ENCODE data around the gene CILP.
"Not testable (repeated sequence)": the region's sequence is repeated elsewhere in the genome, so short reads cannot be mapped to it uniquely, and the experiment has no call there.

Gene CILP

GRCh38 chr15:65210770-65211481 lies at the start of gene CILP:
CILP (minus strand) TSS chr15:65211473; CDS start chr15:65209755, 1,718 bp downstream.
- DNase-seq: no peak

- DNase-seq: no peak
Observed at GRCh38 chr15:65260968-65261367, 49.7 kb upstream of the CILP start.

GRCh38 chr15:65259367-65259797 lies 48.1 kb upstream of the CILP start:
- no peak for DNase-seq

- peak; percentile 24 for DNase-seq
Observed at GRCh38 chr15:65258375-65259262, 47.3 kb upstream of the CILP start.

GRCh38 chr15:65255486-65256140 lies 44.3 kb upstream of the CILP start:
- DNase-seq: no peak

DNA sequence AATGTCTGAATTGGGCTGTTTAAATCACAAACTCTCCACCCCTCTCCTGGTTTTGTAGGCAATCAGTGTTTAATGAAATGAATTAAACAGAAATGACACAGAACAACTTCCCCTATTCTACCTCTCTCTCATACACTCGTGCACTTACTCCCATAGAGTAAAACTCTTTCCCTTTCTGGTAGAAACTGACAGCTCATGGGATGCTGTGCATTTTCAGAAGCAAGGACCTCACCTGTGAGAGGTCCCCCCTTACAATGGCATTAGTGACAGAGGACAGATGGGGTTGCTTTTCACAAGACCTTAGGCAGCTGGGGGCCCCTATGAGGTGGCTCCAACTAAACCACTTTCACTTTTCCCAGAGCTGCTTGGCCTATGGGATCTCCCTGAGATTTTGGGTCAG lies 43.5 kb upstream of the CILP start:
- no peak for DNase-seq

- DNase-seq: no peak
Observed at GRCh38 chr15:65254356-65254755, 43.1 kb upstream of the CILP start.

DNA sequence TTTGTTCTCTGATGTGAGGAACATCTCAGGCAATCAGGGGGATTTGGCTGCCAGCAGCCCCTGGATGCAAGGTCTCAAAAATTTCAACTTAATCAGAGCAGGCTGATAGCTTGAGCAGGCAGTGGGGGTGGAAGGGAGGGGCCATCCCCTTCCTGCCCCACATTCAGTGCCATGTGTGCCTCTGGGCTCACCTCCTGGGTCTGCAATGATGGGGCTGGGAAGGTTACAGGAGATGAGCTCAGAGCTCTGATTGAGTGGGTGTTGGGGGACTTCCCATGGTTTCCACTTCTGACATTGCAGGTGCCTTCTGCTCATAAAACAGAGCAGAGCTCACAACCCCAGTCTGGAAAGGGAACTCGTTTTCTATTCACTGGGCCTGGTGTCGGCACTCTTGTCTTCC lies 38.4 kb upstream of the CILP start:
- no peak for DNase-seq

DNA sequence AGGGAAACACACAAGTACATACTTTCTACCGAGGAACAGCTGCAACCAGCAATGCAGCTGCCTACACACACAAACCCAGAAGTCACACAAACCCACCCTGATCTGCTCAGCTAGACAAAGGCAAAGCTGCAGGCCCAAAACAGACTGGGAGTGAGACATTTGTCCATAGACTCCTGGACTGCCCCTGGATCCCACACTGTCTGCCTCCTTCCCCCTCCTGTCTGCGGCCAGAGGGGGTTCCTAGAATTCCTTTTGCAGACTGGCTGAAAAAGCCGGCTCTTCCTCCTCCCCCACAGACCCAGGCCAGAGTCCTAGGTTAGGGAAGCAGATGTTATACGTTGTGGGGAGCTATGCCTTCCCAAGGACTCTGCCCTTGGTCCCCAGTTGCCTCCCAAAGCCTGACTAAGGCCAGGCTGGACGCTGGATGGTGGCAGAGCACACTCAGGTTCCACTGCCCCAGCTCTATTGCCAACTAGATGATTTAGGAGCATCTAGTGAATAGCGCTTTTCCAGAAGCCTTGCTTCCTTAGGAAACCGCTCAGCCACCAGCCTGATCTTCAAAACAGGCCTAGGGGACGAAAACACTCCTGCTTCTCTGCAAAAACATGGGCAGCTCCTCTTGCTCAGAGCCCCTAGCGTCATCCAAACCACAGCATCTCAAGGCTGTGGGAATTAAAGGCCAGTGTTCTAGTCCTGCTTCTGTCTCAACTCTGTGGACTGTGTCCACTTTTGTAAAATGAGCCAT lies 37.4 kb upstream of the CILP start:
- no peak for DNase-seq

DNA sequence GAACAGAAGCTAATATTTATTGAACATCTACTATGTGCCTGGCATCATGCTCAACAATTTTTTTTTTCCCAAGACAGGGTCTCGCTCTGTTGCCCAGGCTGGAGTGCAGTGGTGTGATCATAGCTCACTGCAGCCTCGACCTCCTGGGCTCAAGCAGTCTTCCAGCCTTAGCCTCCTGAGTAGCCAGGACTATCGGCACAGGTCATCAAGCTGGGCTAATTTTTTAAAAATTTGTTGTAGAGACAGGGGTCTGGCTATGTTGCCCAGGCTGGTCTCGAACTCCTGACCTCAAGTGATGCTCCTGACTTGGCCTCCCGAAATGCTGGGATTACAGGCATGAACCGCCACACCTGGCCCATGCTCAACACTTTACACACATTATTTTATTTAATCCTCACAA lies 35.7 kb upstream of the CILP start:
- no peak for DNase-seq

DNA sequence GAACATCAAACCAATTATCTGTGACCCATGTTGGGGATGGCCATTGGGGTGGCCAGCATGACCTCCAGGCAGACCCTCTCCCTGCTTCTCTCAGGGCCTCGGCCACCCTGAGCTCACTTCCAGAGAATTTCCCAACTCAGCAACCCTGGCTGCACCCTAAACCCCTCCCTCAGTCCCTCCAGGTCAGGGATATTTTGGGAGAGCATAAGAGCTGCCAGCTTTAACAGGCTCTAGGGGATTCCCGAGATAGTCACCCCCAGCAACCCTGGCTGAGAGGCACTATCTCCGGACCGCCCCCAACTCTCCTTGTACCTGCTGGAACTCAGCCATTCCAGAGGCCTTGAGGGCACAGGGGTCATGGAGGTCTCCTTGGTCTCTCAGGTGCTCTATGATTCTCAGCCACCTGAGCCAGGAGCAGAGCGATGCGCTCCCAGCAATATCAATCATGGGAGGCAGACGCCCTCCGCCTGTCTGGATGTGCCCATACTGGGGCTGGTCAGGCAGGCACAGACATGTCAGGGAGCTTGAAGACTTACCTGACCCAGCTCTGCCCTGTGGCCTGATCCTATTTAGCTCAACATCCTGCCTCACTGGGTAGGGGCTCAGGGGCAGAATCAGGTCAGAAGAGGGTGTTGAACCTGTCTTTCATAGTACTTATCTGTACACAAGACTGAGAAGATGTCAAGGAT lies 34.9 kb upstream of the CILP start:
- DNase-seq: no peak

DNA sequence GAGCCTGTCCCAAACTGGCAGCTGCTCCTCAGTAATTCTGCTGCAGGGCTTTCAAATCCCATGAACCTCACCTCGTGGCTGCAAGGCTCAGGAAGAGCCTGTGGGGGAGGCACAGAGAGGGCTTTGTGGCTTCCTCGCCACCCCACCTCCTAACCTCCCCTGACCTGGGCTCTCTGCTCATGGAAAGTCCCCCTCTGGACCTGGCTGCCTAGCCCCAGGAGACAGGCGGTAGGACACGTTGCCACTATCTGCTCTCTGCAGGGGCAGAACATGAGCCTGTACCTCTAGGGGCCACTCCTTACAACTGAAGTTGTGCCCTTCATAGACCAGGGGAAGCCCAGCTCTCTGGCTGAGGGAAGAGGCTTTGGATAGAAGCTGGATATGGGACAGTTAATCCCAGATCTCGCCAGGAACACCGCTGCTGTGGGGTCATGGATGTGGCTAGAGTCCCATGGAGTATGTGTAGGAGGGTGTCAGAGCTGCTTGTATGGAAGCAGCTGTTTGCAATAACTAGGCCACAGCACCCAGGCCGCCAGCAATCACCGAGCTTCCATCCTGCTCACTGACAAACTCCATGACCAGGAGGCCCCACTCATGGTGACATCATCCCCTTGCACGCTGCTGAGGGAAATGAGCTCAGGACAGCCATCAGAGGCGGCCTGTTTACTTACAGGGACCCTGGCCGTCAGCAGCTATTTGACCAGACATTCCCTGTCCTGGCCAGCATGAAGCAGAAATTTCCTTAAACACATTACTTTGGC lies 34.0 kb upstream of the CILP start:
- no peak for DNase-seq

DNA sequence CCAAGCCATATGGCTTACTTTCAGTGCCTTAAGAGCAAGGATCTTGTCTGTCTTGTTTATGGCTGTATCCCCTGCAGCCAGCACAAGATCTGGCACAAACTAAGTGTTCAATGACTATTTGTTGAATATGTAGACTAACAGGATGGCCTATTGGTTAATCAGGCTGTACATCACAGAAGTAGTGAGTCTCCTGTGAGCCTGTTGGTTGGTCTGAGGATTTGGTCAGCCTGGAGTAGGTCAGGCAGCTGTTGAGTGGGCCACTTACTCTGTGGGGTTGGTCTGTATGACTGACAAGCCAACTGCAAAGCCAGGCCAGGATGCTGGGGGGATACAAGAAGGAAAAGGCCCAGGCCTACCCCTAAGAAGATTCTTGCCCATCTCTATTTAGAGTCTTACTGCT lies 33.4 kb upstream of the CILP start:
- no peak for DNase-seq

GRCh38 chr15:65236443-65236842 lies 25.2 kb upstream of the CILP start:
- DNase-seq: not testable (repeated sequence)

- no peak for DNase-seq
Observed at GRCh38 chr15:65233696-65234095, 22.4 kb upstream of the CILP start.

GRCh38 chr15:65232520-65232919 lies 21.2 kb upstream of the CILP start:
- no peak for DNase-seq

GRCh38 chr15:65231306-65231705 lies 20.0 kb upstream of the CILP start:
- no peak for DNase-seq

GRCh38 chr15:65226901-65227300 lies 15.6 kb upstream of the CILP start:
- DNase-seq: not testable (repeated sequence)

DNA sequence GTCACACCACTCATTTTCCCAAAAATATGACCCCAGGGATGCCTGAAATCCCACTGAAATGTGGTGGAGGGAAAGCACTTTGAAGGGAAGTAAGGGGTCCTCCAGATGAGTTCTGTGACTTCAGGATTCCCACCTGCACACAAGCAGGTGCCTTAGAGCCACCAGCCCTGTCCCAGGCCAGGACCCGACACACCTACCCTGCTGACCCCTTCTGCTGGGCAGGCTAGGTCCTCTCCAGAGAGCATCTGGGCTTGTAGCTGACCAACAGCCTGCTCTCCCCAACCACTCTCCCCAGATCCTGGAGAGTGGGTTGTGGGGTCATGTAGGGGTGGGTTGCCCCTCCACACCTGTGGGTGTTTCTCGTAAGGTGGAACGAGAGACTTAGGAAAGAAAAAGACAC lies 14.9 kb upstream of the CILP start:
- DNase-seq: no peak

- no peak for DNase-seq
Observed at GRCh38 chr15:65223996-65224395, 12.7 kb upstream of the CILP start.

DNA sequence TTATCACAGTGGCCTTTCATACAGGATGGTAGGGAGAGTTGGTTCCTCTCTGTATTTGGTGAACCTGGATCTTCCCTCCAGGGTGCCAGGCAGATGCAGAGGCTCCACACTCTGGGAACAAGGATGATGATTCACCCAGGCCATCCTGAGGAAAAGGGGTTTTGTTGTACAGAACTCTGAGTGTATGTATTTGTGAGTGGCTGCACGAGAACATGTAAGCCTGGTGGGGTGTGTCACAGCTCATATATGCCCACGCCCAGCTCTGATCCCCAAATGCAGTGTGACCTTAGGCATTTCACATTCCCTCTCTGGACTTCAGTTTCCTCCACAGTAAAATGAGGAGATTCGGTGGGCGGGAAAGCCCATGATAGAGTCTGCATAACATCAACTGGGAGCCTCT lies 11.6 kb upstream of the CILP start:
- DNase-seq: no peak

- DNase-seq: no peak
Observed at GRCh38 chr15:65221697-65222096, 10.4 kb upstream of the CILP start.
